Measurements from ENCODE around the gene MAS1L. TPM values are rescaled to one million over a fixed set of nuclear protein-coding genes. Genes with fewer than 3 reads are reported as not detected.

MAS1L gene, protein sequence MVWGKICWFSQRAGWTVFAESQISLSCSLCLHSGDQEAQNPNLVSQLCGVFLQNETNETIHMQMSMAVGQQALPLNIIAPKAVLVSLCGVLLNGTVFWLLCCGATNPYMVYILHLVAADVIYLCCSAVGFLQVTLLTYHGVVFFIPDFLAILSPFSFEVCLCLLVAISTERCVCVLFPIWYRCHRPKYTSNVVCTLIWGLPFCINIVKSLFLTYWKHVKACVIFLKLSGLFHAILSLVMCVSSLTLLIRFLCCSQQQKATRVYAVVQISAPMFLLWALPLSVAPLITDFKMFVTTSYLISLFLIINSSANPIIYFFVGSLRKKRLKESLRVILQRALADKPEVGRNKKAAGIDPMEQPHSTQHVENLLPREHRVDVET
- not detected for total RNA-seq
- long read RNA-seq: 0 reads

DNA sequence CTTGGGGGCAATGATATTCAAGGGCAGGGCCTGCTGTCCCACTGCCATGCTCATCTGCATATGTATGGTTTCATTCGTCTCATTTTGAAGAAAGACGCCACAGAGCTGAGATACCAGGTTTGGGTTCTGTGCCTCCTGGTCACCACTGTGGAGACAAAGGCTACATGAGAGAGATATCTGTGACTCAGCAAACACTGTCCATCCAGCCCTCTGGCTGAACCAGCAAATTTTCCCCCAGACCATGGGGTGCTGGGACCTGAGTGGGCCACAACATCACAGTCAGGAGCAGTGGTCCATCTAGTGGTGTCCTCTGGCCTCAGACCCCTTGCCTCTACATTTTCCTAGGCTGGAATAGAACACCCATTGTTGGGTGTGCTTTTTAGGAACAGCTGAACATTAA, at the start of gene MAS1L:
TSS of gene MAS1L (minus strand) at position 297 of the 400 bp plus-strand sequence. CDS start at position 243, 54 bp downstream.
- DNase-seq (ENCODE audit: missing footprints): no peak
- intact Hi-C loops (cut with DNase I): no loop called here
- no peak for ATAC-seq

DNA sequence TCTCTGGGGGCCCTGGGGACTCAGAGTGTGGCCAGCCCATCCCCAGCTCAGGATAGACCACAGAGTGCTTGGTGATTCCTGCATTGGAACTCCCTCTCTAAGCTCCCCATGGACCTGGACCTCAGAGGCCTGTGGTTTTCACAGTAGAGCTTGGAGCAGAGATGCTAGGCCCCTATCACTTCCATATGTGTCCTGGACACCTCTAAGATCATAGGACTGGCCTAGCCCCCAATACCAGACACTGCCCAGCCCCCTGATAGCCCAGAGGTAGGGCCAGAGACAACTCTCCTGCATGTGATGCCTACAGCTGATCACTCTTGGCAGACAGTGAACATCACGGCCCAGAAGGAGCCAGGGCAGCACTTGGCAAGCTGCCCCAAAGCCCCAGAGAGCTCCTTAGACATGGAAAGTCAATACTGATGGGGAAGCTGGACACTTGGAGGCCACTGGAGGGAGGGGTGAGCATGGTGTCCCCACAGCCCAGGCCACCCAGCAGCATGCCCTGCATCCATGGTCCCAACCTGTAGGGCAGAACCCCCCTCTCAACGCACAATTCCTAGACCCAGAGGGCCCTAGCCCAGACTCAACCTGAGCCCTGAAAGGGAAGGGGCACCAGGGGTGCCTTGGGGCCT, 44.7 kb upstream of the MAS1L start:
- no peak for DNase-seq (ENCODE audit: missing footprints)
- no peak for ATAC-seq
- intact Hi-C loops (cut with DNase I): no loop called here

DNA sequence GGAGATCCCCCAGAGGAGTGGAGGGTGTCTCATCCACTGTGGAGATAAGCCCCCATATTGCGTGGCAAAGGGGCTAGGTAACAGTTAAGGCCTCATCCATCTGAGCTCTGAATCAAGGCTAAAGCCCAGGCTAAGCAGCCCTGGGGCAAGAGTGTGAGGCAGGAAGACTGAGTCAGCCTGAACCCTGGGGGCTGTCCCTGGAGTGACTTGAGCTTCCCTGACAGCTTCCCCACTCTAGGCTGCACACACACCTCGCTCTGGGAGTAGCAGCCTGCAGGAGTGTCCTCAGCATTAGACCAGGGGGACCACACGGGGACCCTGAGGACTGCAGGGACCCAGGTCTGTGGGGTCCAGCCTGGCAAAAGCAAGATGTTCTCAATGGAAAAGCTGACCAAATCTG, 43.9 kb upstream of the MAS1L start:
- DNase-seq (ENCODE audit: missing footprints): no peak
- no peak for ATAC-seq
- intact Hi-C loops (cut with DNase I): no loop called here

DNA sequence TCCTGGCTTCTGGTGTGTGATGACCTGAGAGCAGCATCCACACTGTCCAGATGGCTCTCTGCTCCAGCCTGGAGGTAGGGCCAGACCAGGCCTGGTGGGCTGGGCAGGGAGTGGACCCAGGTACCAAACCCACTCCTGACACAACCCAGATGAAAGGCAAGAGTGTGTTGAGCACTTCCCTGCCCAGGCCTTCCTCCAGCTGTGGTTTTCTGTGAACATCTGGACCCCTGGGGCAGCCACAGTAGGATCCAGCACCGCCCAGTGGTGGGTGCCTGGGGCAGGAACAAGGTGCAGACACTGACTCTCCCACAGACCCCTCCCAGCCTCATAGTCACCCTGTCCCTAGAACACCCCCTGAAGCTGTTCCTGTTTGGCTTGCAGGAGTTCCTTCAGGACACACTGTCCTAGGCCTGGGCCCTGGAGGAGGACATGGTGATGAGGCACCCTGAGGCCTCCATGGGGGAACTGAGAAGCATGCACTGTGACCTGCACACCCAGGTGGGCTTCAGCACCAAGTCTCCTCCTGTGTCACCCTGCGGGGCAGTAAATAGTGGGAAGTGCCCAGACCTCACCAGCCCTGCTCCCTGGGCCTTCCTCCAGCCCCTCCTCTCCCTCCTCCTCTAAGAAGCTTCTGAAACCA, 43.0 kb upstream of the MAS1L start:
- intact Hi-C loops (cut with DNase I): no loop called here
- ATAC-seq (no peak), DNase-seq (ENCODE audit: missing footprints) (no peak)

DNA sequence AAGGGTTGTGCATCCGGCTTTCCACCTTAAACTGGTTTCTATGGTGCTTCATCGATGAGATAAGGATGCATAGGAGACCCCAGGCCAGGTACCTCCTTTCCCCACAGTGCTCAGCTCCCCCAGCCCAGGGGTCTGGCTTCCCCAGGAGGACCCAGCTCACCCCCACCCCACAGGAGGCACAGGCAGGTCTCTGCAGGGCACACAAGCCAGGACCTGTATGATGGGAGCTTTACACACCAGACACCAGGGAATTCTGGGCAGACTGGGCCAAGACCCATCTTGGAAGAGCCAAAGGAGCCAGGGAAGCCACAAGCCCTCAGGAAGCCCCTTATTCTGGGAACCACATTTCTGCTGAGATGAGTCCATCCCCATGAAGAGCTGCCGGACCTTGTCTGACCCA, 42.2 kb upstream of the MAS1L start:
- ATAC-seq (no peak), DNase-seq (ENCODE audit: missing footprints) (no peak)
- intact Hi-C loops (cut with DNase I): no loop called here

DNA sequence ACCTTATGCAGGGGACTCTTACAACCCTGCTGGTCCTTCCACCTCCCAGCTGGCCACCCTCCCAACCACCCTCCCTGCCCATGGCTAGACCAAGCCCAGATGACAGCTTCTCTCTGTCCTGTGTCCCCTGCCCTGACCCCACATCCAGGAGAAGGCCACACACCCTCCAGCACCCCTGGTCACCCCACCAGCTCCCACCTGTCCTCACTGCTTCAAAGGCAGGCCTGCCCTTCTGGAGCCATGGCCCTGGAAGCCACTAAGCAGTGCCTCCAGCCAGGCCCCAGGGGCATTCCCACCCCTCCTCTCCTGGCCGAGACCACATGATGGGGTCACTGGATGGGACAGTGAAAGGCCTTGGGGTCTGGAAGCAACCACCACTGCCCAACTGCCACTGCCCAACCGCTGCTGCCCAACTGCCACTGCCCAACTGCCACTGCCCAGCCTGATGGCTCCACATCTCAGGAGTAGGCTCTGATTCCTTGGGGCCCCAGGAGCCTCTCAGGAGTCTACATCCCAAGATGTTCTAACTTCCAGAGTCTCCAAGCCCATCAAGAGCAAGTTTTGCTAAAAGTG, 41.3 kb upstream of the MAS1L start:
- DNase-seq (ENCODE audit: missing footprints) (no peak), ATAC-seq (no peak)
- intact Hi-C loops (cut with DNase I): no loop called here

DNA sequence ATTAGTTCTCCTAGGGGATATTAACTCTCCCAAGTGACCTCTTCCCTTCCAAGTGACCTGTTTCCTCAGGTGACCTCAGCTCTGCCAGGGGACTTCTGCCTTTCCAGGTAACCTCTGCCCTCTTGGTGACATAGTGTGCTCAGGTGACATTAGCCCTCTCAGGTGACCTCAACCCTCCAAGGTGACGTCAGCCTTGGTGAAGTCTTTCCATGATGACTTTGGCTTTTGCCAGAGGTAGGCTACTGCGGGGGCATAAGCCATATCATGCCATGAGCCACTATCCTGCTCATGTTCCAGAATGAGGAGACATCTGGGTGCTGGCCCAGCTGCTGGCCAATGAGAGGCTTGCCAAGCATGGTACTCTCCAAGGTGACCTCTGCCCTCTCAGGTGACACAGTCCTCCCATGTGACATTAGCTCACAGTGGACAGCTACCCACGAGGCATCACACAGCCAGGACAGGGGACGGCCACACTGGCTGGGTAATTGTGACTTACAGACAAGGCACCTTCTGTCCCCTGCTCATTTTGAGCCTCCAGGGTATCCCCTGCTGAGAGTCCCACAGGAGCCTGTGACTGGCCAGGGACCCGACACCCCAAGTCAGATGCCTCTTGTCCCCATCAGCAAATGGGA, 40.7 kb upstream of the MAS1L start:
- no peak for DNase-seq (ENCODE audit: missing footprints)
- intact Hi-C loops (cut with DNase I): no loop called here

DNA sequence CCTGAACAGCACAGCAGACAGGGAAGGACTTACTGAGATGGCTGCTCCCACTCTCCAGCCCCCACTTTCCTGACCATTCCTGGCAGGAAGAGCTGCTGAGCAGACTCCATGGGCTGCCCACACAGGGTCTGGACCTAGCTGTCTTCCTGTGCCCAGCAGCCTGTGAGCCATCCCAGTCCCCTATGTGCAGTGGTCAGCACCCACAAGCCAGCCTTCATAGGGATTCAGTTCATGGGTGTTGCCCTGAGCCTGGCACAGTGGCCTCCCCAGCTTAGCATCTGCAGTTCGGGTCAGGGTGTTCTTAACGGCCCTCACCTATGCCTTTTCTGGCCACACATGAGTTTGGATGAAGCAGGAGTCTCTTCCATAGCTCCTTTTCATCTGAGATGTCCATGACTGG, 39.8 kb upstream of the MAS1L start:
- no peak for DNase-seq (ENCODE audit: missing footprints)
- no peak for ATAC-seq
- intact Hi-C loops (cut with DNase I): no loop called here

More for the DNA sequence above, 40.7 kb upstream of the MAS1L start:
- no peak for ATAC-seq

DNA sequence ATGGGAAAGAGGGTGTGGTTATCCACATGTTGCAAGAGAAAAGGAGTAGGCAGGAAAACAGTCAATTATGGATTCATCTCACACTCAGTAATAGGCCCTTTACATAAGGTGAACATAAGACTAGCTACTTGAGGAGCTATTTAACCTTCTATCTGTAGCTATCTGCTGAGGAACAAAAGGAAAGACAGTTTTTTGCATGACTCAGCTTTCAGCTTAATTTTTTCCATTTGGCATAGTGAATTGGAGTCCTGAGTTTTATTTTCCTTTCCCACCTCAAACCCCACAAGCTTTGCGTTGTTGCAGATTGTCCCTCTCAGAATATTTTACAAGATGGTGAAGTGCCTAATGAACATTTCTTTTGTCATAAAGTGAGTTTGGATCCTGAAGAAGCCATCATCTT, 39.4 kb upstream of the MAS1L start:
- ATAC-seq (no peak), DNase-seq (ENCODE audit: missing footprints) (no peak)
- intact Hi-C loops (cut with DNase I): no loop called here

DNA sequence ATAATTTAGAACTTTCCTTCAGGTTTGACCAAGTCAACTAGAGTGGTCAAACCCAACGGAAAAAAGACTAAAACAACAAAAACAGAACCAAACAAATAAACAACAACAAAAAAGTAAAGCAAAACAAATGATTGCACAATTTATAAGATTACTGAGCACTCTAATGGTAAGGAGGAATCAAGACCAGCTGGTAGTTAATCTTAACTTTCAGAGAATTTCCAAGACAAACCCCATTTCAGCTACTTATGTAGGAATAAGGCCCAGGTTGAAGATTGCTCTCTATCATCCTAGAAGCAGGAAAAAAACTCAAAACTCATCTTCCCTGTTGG, 37.5 kb upstream of the MAS1L start:
- DNase-seq (ENCODE audit: missing footprints) (no peak), ATAC-seq (no peak)
- intact Hi-C loops (cut with DNase I): no loop called here

DNA sequence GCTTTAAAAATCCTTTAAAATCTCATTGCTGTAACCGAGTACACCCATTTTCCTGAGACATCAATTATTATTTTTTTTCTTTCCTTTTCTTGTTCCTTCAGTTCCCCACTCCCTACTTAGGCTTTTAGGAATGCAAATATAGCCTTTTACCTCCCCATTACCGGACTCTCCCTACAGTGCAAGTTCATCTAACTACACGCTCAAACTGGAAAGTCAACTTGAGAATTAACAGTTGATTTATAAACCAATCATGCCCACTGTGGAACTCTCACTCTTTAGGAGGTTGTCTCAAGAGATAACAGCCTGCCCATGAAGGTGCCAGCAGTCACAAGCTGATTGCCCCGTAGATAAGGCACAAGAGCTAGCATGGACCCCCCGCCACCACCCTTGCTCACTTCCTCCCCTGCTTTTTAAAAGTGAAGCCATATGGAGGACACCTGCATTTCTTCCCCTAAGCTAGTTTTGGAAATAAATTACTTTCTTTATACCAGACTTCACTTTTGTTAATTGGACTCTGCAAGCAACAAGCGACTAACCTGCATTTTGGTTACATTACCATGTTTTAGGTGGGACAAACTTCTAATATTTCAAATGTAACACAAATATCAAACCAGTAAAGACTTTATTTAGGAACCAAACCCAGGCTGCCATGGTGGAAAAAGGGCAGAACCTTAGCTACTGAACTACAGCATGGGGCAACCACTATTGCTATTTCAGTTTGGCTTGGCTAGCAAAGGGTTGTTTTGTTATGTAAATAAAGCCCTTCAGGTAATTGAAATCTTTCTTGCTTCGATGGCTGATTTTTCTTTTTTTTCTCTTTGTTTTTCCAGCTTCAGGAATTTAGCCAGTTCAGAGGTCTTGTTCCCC, 36.9 kb upstream of the MAS1L start:
- no peak for ATAC-seq
- DNase-seq (ENCODE audit: missing footprints): no peak
- intact Hi-C loops (cut with DNase I): no loop called here

DNA sequence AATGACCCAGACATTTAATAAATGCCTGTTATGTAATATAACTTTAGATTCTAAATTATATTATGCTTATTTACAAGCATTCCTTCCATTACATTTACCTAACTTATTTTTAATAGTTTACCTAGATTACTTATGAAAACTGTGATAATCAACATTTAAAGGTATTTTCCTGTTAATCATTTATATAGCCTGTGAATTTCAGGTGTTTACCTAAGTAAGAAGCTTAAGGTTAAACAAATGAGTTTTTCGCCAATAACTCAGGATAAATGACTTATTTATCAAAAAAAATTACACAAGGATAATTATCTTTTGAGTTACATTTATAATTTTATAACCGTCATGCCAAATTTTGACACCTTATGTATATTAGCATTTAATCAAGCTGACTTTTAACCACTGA, 36.3 kb upstream of the MAS1L start:
- no peak for DNase-seq (ENCODE audit: missing footprints)
- no peak for ATAC-seq
- intact Hi-C loops (cut with DNase I): no loop called here

DNA sequence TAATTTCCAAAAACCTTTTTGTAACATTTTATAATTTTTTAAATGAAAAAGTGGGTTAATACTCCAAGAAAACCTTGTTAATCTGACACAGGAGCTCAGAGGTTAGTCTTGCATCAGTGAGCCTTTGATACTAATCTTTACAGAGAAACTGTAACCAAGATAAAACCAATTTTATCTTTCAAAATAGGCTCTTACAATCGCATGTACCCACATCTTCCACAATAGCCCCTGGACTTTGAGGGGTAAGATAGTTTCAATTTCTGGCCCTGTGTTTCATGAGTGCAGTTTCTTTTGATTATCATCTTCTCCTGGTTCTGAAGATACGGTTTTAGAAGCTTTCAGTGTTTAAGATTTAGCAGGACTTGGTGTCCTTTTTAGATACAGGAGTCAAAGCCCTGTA, 34.5 kb upstream of the MAS1L start:
- no peak for DNase-seq (ENCODE audit: missing footprints)
- intact Hi-C loops (cut with DNase I): no loop called here
- ATAC-seq: no peak

DNA sequence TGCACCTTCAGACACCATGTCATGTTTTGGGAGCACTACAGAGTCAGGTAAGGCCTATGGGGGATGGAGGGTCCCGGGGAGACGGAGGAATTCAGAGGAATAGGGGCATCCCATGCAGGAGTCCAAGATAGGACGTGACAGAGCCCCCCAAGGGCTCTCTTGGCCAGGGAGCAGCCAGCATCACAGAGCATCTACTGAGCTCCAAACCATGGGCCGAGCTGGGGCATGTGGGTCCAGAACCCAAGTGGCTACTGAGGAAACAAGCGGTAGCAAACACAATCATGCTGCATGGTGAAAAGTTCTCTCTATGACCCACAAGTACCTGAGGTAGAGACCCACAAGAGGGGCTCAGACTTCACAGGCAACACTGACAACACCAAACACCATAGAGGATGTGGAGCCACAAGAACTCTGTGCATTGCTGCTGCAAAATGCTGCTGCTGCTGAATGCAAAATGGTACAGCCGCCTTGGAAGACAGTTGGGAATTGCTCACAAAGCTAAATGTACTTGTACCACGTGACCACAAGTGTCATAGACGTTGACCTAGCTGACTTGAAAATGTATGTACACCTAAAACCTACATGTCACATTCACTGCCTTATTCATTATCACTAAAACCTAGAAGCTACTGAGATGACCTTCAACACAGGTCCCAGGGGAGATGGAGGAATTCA, 33.4 kb upstream of the MAS1L start:
- intact Hi-C loops (cut with DNase I): no loop called here
- ATAC-seq (no peak), DNase-seq (ENCODE audit: missing footprints) (no peak)

DNA sequence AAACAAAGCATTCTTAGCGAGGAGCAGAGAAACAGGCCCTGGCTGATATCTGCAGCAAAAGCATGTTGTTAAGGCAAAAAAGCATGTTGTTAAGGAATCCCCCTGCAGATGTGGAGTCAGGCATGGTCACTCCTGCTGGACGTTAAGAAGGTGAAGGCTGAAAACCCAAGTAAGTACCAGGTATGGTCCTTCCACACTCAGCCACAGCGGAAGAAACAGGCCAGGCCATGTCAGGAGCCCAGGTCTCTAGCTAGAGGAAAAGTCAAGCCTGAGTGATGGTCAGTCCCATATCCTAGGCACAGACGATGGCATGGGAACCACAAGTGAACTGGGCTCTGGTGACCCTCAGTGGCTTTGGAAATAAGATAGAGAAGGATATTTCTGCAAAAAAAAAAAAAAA, 32.5 kb upstream of the MAS1L start:
- ATAC-seq (no peak), DNase-seq (ENCODE audit: missing footprints) (no peak)
- intact Hi-C loops (cut with DNase I): no loop called here

DNA sequence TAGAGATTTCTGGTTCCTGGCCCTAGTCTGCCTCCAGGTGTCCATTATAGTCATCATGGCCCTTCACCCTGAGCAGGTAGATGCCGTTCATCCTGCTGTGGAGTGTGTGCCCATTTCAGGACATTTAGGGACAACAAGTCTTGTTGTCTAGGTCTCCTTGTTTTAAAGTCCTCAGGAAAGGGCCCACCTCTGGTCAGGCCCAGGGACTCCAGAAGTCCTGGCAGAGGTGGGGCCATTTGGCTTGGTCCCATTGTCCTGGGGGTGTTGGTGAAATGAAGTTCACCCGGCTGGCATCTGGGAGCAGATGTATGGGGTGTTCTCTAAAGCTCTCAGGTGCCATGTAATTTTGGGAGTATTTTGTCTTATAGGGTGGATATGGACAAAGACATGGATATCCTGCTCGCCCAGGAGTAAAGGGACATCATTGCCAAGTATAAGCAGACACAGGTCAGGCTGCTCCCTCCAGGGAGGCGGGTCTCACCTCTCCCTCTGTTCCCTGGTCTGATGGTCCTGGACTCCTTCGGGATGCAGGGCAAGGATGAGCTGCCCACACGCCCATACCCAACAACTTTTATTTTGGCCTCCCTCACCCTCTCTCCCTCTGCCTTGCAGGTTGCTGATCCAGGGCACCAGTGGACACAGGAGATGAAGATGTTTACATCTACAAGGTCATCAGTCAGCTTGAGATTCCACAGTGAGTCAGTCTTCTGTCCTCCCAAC, 31.7 kb upstream of the MAS1L start:
- DNase-seq (ENCODE audit: missing footprints): no peak
- intact Hi-C loops (cut with DNase I): no loop called here
- ATAC-seq: no peak

DNA sequence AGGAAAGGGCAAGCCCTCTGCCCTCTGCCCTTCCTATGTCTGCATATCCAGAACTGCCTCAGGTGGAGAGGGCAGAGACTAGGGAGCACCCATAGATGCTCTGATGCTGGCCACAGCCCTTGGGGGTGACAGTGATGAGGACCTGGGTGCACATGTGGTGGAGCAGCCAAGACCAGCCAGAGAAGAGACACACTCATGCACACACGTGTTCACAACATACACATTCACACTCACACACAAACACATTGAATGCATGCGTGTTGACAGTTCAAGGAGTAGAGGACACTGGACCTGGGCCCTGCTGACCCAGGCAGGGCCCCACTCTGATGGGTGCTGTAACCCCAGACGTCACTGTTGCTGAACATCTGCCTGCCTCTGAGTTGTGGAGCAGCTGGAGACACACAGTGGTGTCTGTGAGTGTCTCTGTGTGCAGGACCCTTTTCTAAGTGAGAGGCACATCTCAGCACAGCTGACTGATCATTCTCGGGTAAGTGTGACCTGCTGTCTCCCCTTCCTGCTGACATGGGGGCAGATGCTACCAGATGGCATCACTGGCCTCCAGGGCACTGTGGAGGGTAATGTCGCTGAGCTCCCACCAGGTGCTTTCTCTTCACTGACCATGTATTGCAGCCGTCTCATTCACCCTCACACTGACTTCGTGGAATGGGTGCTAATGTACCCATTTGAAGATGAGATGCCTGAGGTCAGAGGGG, 30.1 kb upstream of the MAS1L start:
- ATAC-seq: no peak
- no peak for DNase-seq (ENCODE audit: missing footprints)

More for the DNA sequence above, 30.1 kb upstream of the MAS1L start:
- intact Hi-C loops (cut with DNase I): no loop called here

All from Right ventricle myocardium inferior (tissue), 1 donor.